ENCODE data around the gene NEMP2.

Gene NEMP2

GRCh38 chr2:190554357-190555006 is 20.0 kb upstream of the NEMP2 start:
- DNase-seq: no peak

GRCh38 chr2:190553254-190553653 is 18.7 kb upstream of the NEMP2 start:
- DNase-seq: no peak

- DNase-seq: no peak
Measured at GRCh38 chr2:190551928-190552327, 17.4 kb upstream of the NEMP2 start.

GRCh38 chr2:190550137-190550536 is 15.6 kb upstream of the NEMP2 start:
- DNase-seq: no peak

- DNase-seq: no peak
Measured at GRCh38 chr2:190547886-190548285, 13.4 kb upstream of the NEMP2 start.

GRCh38 chr2:190546734-190547133 is 12.2 kb upstream of the NEMP2 start:
- no peak for DNase-seq

- no peak for DNase-seq
Measured at GRCh38 chr2:190545555-190546385, 11.2 kb upstream of the NEMP2 start.

GRCh38 chr2:190545093-190545492 is 10.6 kb upstream of the NEMP2 start:
- no peak for DNase-seq

GRCh38 chr2:190540048-190540447 is 5.5 kb upstream of the NEMP2 start:
- no peak for DNase-seq

GRCh38 chr2:190538201-190538600 is 3.7 kb upstream of the NEMP2 start:
- no peak for DNase-seq

- no peak for DNase-seq
Measured at GRCh38 chr2:190537765-190538164, 3.2 kb upstream of the NEMP2 start.

GRCh38 chr2:190535586-190535985 is 1.1 kb upstream of the NEMP2 start:
- no peak for DNase-seq

GRCh38 chr2:190535121-190535439 is 558 bp upstream of the NEMP2 start:
- no peak for DNase-seq

- peak; percentile 48 for DNase-seq
Measured at GRCh38 chr2:190533968-190534309, 583 bp downstream of the NEMP2 start.

- DNase-seq: no peak
Measured at GRCh38 chr2:190533175-190533967, 1.2 kb downstream of the NEMP2 start.

- DNase-seq: no peak
Measured at GRCh38 chr2:190532581-190532980, 1.9 kb downstream of the NEMP2 start.

GRCh38 chr2:190530248-190530900 is 4.1 kb downstream of the NEMP2 start:
- DNase-seq: no peak

- no peak for DNase-seq
Measured at GRCh38 chr2:190529486-190530247, 4.9 kb downstream of the NEMP2 start.

GRCh38 chr2:190528521-190529001 is 6.0 kb downstream of the NEMP2 start:
- DNase-seq: no peak

- no peak for DNase-seq
Measured at GRCh38 chr2:190527918-190528317, 6.6 kb downstream of the NEMP2 start.

- DNase-seq: no peak
Measured at GRCh38 chr2:190527214-190527613, 7.3 kb downstream of the NEMP2 start.

GRCh38 chr2:190526105-190526750 is 8.3 kb downstream of the NEMP2 start:
- no peak for DNase-seq

Data from activated gamma-delta T cell treated with Interleukin-2 at 50 U/mL for 16 hours (primary cell).